NCI-H2227 (cell line): ENCODE measurements around the gene NBEA.
"Not testable (repeated sequence)": the region's sequence is repeated elsewhere in the genome, so short reads cannot be mapped to it uniquely, and the experiment has no call there.

ENCODE experiments used
- DNase-seq: peaks from one replicate; lab custom pipeline; 2025; ENCODE audit not compliant: unreplicated experiment; lab: John Stamatoyannopoulos, UW

Gene NBEA

DNA sequence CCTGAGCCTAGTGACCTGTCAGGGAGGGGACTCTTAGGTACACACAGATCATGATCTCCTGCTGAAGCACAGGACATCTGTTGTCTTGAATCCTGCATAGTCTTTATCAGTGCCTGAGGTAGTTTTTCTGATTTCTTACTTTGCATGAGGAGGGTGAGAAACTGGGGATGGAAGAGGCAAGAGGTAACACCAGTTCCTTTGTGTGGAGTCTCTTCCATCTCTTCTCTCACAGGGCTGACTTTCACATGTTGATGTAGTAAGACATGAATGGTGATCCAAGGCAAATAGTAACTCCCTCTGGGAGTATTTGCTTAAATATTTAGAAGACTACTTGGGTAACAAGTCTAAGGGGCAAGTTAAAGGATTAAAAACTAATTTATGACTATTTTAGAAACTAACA is 9.5 kb downstream of the NBEA start:
- no peak for DNase-seq

DNA sequence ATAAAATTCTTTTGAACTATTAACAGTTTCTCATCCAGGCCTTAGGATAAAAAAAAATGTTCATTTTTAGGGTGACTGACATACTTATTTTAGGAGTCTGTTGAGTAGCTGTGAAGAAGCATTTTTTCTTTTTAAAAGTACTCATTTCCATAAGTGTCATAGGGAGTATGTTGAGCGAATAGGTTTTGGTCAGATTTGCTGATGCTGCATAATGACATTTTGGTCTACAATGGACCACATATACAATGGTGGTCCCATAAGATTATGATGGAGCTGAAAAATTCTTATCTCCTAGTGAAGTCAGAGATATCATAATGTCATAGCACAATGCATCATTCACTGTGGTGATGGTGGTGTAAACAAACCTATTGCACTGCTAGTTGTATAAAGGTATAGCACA is 17.4 kb downstream of the NBEA start:
- DNase-seq = no peak

DNA sequence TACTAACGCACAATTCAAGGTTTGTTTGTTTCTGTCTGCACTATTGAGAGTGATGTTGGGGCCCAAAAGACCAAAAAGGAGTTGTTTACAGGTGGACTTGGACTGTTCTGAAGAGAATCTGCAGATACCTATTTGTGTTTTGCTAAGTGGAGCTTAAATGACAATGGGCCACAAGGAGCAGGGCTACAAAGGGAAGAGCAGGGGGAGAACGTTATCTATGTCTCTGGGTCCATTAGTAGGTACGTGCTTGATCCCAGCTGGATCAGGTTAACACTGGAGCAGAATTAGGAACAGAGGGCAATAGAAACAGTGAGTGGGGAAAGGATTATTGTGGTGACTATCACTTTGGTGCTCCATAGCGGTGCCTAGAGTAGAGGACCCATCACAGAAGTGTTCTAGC is 22.5 kb downstream of the NBEA start:
- no peak for DNase-seq

DNA sequence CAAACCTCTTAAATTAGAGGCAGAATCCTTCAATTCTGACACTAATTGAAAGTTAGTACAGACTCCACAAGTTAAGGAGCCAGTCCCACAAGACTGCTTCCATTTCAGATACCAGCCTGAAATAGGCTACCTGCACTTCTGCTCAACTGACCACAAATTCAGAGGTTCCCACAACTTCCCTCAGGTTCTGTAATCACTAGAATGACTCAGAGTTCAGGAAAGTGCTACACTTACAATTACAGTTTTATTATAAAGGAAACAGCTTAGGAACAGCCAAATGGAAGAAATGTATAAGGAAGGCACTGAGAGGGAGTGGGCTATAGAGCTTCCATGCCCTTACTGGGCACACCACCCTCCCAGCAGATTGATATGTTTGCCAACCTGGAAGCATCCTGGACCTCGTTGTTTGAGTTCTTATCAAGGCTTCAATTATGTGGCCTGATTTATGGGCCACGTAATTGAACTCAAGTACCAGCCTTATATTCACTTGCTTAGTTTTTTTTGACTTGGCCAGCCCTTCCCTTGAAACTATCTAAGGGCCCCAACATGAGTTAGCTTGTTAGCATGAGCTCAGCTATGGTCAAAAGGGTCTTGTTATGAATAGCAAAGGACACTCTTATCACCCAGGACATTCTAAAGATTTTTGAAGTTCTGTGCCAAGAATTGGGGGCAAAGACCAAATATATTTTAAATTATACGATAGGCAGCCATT is 25.9 kb downstream of the NBEA start:
- DNase-seq = peak; percentile 32

DNA sequence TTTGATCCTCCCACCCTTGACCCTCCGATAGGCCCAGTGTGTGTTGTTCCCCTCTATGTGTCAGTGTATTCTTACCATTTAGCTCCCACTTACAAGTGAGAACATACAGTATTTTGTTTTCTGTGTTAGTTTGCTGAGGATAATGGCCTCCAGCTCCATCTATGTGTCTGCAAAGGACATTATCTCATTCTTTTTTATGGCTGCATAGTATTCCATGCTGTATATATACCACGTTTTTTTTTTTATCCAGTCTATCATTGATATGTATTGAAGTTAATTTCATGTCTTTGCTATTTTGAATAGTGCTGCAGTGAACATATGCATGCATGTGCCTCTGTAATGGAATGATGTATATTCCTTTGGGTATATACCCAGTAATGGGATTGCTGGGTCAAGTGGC is 27.5 kb downstream of the NBEA start:
- not testable (repeated sequence) for DNase-seq

DNA sequence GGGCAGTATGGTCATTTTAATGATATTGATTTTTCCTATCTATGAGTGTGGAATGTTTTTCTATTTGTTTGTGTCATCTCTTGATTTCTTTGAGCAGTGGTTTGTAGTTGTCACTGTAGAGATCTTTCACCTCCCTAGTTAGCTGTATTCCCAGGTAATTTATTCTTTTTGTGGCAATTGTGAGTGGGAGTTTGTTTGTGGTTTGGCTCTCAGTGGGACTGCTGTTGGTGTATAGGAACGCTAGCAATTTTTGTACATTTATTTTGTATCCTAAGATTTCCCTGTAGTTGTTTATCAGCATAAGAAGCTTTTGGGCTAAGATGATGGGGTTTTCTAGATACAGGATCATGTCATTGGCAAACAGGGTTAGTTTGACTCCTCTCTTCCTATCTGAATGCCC is 28.9 kb downstream of the NBEA start:
- no peak for DNase-seq

DNA sequence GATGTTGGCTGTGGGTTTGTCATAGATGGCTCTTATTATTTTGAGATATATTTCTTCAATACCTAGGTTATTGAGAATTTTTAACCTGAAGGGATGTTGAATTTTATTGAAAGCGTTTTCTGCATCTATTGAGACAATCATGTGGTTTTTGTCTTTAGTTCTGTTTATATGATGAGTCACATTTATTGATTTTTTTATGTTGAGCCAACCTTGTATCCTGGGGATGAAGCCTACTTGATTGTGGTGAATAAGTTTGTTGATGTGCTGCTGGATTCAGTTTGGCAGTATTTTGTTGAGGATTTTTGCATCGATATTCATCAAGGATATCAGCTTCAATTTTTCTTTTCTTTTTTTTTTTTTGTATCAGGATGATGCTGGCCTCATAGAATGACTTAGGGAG is 29.4 kb downstream of the NBEA start:
- no peak for DNase-seq

DNA sequence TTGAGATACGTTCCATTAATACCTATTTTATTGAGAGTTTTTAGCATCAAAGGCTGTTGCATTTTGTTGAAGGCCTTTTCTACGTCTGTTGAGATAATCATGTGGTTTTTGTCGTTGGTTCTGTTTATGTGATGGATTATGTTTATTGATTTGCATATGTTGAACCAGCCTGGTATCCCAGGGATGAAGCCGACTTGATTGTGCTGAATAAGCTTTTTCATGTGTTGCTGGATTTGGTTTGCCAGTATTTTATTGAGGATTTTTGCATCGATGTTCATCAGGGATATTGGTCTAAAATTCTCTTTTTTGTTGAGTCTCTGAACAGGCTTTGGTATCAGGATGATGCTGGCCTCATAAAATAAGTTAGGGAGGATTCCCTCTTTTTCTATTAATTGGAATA is 43.1 kb downstream of the NBEA start:
- not testable (repeated sequence) for DNase-seq

DNA sequence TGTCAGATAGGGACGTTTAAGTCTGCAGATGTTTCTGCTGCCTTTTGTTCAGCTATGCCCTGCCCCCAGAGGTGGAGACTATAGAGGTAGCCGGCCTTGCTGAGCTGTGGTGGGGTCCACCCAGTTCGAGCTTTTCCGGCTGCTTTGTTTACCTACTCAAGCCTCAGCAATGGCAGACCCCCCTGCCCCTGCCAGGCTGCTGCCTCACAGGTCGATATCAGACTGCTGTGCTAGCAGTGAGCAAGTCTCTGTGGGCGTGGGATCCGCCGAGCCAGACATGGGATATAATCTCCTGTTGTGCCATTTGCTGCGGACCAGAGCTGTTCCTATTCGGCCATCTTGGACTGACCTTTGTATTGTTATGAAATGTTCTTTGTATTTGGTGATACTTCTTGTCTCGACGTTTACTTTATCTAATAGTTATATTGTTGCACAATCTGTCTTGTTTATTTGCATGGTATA is 46.3 kb downstream of the NBEA start:
- no peak for DNase-seq

DNA sequence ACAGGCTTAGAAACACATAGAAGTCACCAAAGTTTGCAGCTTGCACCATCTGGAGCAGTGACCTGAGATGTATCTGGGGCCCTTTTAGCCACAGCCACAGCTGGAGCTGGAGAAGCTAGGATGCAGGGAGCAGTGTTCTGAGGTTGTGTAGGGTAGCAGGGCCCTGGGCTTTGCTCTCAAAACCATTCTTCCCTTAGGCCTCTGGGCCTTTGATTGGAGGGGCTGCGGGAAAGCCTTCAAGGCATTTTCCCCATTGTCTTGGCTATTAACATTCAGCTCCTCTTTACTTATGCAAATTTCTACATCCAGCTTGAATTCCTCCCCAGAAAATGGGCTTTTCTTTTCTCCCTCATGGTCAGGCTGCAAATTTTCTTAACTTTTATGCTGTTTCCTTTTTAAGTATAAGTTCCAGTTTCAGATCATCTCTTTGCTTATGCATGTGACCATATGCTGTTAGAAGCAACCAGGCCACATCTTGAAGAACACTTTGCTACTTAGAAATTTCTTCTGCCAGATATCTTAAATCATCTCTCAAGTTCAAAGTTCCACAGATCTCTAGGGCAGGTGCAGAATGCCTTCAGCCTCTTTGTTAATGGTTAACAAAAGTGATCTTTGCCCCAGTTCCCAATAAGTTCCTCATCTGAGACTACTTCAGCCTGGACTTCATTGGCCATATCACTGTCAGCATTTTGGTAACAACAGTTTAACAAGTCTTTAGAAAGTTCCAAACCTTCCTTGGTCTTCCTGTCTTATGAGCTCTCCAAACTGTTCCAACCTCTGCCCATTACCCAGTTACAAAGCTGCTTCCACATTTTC is 48.5 kb downstream of the NBEA start:
- DNase-seq = no peak

DNA sequence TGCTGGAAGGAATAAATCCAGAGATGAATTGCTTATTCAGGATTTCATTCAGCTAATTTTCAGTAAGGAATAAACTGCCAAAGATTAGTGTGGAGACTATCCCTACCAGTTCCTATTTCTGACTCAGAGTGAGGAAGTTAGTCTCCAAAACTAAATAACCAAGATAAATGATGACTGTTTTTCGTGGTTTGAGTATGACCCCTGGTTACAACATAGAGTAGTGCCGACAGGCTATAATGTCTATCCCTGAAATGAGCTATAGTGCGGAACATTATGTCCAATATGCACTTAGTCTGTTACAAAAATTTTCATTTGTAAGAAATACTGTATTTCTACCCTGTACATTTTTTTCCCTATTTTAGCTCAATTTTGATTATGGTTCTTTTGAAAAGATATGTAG is 51.4 kb downstream of the NBEA start:
- DNase-seq = no peak

DNA sequence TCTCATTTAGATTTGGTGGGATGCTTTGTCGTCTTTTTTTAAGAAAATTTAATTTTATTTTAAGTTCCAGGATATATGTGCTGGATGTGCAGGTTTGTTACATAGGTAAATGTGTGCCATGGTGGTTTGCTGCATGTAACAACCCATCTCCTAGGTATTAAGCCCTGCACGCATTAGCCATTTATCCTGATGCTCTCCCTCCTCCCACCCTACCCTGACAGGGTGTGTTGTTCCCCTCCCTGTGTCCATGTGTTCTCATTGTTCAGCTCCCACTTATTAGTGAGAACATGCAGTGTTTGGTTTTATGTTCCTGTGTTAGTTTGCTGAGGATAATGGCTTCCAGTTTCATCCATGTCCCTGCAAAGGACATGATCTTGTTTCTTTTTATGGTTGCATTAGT is 61.7 kb downstream of the NBEA start:
- not testable (repeated sequence) for DNase-seq

DNA sequence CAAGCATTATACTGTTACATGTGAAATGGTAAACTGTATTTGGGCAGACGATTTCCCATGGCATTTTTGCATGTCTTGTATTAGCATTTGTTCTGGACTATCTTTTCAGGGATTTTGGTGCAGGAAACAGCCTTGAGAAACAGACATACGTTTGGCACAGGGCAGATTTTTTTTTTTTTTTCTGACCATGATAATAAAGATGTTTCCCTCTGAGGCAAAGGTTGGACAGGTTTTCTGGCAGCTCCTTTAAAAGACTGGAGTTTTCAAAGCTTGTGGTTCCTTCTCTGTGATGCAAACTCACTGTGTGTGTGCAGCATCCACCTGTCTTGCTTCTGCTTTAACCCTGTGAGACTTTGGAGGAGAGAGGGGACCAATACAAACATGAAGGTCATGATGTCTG is 63.0 kb downstream of the NBEA start:
- DNase-seq = no peak

DNA sequence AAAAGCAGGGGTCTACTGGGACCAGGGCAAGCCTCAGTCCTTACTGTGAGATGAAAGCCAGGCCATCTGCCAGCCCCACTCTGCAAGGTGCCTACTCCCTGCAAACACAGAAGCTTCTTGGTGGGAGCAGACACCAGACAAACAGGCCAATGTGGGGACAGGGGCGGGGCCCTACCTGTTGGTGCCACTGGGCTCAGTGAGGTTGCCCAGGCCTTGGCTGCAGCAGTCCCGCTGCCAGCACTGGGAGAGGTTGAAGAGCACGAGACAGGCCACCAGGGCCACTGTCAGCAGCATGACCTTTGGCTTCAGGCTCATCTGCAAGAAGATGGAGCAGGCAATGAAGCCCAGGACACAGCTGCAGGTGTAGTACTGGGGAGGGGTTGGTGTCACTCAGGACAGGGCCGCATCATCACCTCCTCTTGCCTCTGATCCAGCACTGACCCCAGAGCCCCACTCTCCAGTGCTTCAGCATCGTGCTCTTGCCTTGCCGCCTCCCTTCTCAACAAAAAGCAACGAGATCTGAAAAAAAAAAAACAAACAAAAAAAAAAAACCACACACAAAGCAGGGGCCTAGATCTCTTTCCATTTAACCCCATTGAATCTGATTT is 72.6 kb downstream of the NBEA start:
- no peak for DNase-seq

DNA sequence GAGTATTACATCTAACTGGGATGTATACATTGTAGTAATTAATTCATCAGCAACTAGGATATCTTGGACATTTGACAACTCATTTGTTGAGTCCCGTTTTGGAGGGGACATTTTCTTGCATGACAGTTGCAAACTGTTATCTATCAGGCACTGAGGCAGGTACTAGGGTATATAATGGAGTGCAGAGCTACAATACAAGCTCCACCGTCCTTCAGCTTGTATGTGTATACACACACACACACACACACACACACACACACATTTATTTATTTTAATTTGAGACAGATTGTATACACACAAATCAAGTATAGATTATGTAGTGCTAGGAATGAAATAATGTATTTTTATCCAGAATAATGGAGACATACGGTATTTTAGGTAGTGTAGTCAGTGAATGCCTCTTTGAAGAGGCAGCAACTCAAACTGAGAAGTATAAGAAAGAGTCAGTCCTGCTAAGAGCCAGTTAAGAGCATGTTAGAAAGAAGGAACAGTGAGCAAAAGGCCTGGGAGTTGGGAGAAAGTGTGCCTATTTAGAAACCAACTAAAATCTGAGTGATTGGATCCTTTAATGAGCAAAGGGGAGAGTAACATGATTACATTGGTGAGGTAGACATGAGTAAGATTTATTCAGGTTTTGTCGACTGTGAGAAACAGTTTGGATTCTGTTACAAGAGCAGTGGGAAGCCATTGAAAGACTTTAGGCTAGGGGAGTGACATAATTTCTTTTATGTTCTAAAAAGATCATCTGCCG is 74.5 kb downstream of the NBEA start:
- DNase-seq = no peak

DNA sequence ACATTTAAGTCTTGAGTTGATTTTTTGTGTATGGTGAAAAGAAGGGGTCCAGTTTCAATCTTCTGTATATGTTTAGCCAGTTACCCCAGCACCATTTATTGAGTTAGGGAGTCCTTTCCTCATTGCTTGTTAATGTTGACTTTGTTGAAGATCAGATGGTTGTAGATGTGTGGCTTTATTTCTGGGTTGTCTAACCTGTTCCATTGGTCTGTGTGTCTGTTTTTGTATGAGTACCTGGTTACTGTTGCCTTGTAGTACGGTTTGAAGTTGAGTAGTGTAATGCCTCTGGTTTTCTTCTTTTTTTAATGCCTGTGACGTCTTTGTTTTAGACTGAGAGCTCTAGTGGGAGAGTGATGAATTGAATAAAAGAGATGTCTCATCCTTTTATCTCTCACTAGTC is 83.2 kb downstream of the NBEA start:
- DNase-seq = no peak

DNA sequence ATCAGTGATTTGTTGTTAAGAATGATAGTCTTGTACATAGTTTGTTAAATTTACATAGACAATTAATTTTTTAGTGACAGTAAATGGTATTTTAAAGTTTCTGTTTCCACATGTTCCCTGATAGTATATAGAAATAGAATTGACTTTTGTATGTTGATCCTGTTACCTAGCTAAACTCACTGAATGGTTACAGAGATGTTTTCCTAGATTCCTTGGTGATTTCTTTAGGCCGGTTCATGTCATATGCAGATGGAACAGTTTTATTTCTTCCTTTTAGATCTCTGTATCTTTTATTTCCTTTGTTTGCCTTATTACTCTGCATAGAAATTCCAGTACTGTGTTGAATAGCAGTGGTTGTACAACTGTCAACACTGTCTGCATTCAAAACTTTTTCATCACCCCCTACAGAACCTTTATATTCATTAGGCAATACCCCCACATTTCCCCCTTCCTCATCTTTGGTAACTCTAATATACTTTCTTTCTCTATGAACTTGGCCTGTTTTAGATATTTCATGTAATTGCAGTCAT is 86.3 kb downstream of the NBEA start:
- DNase-seq = no peak

DNA sequence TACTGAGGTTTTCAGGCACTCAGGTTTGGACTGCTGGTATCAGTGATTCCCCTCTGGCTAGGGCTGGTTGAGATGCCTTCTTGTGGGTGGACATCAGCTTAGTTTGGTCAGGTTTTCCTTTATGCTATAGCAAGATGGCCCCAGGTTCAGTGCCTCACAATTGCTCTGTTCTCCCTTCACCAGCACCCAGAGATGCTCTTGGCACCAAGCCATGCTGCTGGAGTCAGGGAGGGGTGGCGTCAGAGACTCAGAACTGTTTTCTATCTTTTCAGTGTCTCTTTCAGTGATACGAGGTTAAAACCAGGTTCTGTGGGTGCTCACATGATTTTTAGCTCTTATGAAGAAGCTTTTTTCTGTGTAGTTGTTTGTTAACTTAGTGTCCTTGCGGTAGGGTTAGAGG is 96.9 kb downstream of the NBEA start:
- DNase-seq = no peak

DNA sequence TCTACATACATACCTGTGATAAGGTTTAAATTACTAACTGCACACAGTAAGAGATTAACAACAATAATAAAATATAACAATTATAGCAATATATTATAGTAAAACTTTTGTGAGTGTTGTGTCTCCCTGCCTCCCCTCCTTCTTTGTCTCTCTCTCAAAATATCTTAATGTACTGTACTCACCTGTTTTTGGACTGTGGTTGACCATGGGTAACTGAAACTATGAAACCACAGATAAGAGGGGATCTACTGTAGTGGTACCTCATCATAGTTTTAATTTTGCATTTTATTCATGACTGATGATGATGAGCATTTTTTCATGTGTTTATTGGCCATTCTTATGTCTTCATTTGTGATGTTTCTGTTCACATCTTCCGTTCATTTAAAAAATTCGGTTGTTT is 104.5 kb downstream of the NBEA start:
- DNase-seq = no peak

DNA sequence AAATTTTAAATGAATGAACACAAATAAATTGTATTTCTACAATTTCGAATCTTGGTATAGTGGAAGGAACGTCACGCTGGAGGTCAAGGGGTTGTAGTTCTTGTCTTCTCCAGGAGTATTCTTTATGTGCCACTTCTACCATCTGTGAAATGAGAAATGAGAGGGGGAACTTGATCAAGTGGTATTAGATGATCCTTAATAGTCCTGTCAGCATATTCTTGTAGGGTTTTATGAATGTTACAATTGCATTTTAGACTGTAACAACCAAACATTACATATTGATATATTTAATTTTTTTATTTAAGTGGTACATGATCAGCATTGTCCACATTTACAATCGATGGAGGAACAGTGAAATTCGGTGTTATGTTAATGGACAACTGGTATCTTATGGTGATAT is 113.6 kb downstream of the NBEA start:
- no peak for DNase-seq

DNA sequence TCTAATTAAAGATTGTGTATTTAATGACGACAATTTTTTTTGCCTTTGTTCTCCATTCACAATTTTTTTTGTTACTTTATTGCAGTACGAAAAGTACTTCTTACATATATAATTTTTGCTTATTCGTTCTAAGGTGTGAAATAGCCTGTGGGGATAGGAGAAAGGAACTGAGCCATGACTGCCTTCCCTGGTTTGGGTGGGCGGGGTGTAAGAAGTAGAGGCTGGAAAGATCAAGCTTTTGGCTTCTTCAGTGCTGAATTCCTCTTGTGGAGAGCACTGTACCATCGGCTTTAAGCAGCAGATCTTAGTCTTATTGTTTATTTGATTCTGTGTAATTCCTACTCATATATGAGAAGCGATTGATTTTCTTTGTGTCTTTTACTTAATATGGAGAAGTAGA is 115.8 kb downstream of the NBEA start:
- DNase-seq = no peak
